Stimulated activated CD4-positive, alpha-beta T cell treated with anti-CD3 and anti-CD28 coated beads, TNF-alpha, amount 100 ng/mL, for 4 hours (primary cell): Measurements from ENCODE around the gene WTAP.
"Not testable (repeated sequence)": the region's sequence is repeated elsewhere in the genome, so short reads cannot be mapped to it uniquely, and the experiment has no call there.

Experiments
- DNase-seq, 3 experiments: peaks; one replicate each; pipeline ENCODE4 v3.0.0-alpha.2; 2020; ENCODE audit warnings: low read depth in 3 of 3

WTAP gene

DNA sequence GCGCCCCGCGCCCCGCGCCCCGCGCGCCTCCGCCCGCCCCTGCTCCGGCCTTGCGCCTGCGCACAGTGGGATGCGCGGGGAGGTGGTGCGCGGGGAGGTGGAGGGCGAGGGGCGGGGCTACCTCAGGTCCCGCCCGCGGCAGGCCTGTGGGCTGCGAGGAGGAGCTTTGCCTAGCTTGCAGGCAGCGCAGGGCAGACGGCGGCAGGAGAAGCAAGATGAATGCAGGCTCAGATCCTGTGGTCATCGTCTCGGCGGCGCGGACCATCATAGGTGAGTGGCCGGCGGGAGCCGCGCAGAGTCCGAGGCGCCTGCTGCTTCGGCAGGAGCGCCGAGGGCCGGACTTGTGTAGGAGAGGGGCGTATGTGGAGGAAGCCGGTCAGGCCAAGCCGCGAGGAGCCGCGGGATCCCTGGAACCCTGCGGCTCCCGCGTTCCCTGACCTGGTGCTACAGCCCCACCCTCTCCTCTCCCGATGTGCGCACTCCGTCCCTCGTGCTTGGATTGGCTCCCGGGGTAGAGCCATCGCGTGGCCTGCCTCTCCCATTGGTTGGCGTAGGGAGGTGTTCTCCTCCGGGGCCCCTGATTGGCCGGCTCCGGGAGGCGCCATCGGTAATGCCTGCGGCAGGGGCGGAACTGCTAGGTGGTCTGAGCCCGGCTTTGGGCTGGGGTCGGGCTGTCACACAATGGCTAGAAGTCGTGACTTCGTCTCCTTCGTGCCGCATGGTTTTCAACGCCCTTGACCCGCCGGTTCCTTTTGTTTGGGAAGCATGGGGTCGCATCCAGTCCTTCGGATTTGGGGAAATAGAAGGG lies 34.8 kb downstream of the WTAP start, which contains the start of gene ACAT2:
ACAT2 (plus strand) TSS at position 173 of the 808 bp plus-strand sequence; CDS start at position 216, 43 bp downstream.
- peak; percentile 81 to 85 (median 82) for DNase-seq

DNA sequence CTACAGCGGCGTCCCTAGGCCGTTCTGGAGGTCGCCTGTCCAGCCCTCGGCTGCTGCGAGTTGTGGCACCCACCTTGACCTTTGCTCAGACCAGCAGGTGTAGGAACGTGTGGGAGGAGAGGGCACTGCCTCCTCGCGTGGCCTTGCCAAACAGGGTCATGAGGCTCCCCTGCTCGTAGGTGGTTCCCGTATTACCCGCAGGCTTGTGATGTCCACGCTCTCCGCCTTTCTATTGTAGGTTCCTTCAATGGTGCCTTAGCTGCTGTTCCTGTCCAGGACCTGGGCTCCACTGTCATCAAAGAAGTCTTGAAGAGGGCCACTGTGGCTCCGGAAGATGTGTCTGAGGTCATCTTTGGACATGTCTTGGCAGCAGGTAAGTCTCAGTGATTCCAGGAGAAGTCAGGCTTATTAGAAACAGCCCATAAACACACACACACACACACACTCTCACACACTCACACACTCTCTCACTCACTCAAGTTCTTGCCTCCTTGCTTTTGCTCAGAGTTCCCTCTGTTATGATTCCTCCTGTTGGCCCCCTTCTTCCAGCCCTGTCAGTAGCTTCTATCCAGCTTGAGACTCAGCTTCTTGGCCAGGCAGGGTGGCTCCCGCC lies 35.5 kb downstream of the WTAP start:
- DNase-seq: no peak

DNA sequence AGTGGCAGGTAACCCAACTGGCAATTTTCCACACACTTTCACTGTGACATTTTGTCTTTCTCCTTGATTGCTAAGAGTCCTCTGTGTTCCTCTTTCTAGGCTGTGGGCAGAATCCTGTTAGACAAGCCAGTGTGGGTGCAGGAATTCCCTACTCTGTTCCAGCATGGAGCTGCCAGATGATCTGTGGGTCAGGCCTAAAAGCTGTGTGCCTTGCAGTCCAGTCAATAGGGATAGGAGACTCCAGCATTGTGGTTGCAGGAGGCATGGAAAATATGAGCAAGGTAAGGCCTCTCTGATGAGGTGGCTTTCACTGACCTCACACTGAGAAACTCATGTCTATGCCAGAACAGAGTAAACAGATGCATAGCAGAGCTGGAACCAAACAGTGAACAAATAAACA lies 39.6 kb downstream of the WTAP start:
- no peak for DNase-seq

DNA sequence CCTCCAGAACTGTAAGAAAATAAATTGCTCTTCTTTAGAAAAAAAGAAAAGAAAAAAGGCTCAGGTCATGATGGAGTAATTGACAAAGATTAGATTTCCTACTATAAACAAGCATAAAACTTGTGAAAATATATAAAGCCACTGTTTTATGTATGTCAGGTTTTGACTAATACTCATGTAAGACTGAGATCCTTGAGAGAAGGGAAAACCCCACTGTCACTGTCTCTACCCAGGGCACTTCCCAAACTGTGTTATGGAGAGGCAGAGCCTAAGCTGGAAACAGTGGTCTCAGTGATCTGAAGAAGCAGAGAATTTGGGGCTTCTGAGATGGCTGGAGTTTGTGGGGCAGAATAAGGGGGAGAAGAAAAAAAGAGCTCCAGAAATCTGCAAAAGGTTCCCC lies 42.2 kb downstream of the WTAP start:
- DNase-seq: no peak

DNA sequence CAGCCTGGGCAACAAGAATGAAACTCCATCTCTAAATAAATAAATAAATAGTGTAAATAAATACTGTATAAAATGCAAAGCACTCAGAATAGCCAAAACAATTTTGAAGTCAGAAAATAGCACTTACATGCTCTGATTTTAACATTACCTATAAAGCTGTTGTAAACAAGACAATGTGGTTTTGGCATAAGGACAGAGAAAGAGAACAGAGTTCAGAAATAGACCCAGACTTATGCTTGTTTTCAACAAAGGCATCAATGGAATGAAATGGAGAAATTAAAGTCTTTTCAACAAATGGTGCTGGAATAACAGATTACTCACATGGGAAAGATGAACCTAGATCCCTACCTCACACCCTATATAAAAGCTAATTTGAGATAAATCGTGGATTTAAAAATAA lies 44.9 kb downstream of the WTAP start:
- DNase-seq: no peak

DNA sequence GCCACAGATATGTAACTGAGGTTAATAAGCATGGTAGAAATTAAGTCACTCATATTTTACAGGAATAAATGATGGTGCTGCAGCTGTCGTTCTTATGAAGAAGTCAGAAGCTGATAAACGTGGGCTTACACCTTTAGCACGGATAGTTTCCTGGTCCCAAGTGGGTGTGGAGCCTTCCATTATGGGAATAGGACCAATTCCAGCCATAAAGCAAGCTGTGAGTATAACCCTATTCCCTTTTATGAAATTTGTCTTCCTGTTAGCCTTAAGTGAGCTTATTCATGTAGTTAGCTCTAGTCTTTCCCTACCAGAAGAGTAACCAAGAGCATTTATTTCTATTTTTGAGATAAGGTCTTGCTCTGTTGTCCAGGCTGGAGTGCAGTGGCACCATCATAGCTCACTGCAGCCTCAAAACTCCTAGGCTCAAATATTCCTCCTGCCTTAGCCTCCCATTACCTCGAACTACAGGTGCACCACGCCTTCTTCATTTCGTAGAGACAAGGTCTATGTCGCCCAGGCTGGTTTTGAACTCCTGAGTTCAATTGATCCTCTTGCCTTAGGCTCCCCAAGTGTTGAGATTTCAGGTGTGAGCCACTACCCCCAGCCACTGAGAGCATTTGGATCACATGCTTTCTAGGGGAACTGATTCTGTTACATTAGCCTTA lies 50.1 kb downstream of the WTAP start:
- no peak for DNase-seq

DNA sequence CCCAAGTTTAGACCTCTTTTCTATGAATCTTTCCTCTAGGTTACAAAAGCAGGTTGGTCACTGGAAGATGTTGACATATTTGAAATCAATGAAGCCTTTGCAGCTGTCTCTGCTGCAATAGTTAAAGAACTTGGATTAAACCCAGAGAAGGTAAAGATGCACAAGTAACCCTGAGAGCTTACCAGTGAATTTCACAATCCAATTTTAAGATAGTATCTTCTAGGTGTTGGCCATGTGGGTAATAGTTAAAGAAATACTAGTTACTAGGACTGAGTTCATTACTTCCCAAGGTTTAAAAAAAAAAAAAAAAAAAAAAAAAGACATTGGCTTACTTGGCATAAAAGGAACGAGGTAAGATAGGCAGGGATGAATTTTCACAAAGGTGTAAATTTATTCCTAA lies 50.8 kb downstream of the WTAP start:
- no peak for DNase-seq

DNA sequence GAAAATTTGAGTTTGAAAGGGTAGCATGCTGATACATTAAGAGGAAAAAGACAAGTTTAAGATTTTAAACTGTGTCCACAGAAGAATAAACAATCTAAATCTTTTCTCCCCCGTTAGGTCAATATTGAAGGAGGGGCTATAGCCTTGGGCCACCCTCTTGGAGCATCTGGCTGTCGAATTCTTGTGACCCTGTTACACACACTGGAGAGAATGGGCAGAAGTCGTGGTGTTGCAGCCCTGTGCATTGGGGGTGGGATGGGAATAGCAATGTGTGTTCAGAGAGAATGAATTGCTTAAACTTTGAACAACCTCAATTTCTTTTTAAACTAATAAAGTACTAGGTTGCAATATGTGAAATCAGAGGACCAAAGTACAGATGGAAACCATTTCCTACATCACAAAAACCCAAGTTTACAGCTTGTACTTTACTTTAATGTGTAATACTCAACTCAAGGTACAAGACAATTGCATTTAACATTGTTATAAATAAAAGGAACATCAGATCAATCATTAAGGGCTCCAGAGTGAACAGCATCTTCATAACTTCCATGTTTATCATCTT lies 51.3 kb downstream of the WTAP start:
- DNase-seq: no peak

DNA sequence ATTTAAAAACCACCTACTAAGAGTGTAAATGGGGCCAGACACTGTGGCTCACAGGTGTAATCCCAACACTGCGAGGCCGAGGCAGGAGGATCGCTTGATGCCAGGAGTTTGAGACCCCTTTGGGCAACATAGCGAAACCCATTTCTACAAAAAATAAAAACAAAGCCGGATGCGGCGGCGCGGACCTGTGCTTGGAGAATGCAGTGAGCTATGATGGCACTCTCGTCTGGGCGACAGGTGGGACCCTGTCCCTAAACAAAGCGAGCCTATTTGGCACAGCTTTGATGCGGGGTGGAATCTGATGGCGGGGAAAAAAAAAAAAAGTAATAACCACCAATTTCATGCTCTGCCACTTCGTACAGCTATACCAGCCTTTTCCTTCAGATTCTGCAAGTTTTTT lies 61.0 kb downstream of the WTAP start:
- DNase-seq: no peak

DNA sequence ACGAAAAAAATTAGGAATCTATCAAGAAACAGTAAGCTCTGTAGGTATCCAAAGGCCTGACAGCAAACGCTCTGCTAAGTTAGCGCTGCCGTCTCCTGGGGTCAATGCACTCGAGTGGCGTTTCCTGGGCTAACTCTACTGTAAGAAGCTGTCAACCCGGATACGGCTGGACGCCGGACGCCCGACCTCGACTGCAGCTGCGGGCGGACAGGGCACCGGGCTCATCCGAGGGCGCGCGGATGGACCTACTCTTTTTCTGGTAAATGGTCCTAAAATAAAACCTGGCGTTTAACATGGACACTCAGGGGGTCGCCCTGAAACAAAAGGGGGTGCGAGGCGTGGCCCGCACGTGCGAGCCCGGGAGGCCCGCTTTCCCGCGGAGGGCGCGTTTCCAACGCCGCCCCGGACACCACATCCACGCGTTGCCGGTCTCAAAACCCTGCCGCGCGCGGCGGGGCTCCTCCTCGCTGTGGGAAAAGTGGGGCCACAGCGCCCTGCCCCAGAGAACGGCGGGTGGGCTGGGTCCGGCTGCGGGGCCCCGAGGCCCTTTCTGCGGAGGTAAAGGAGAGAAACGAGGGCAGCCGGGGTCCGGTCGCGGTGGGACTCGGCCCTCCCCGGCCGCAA lies 61.6 kb downstream of the WTAP start:
- peak in 2 of 3 experiments; percentile 3 to 18 for DNase-seq

DNA sequence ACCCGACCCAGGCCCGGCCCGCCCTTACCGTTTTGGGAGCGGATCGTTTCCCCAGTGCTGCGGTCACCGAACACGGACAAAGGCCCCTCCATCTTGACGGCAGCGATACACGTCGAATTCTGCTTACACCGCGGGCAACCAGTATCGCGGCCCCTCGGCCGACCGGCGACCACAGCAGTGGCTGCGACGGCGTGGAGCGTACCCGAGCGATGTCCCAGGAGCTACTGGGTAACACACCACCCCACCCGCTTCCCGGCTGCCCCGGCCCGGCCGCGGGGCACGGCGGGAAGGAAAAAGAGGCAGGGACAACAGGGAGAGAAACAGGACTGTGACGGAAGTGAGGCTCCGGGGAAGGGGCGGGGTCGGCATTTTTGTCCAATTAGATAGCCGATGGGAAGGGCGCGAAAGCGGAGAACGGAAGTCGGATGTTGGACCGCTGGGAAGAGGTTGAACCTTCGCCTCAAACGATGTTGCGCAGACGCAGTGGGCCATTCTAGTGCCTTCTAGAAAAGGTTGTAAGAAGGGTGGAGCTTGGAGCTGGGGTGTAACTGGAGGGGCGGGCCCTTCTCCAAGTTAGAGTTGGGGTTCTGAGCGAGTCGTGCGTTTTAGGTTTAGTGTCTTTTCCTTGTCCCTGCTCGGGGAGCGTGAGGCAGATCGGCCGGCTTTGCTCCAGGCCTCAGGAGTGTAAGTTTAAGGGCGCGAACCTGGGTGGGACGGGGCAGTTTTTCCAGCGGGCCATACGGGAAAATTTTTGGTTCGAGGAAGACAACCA lies 62.3 kb downstream of the WTAP start, which contains the start of gene TCP1:
TCP1 (minus strand) TSS at position 226 of the 772 bp plus-strand sequence; CDS start at position 92, 134 bp downstream.
- DNase-seq: peak; percentile 94 to 99 (median 98)

DNA sequence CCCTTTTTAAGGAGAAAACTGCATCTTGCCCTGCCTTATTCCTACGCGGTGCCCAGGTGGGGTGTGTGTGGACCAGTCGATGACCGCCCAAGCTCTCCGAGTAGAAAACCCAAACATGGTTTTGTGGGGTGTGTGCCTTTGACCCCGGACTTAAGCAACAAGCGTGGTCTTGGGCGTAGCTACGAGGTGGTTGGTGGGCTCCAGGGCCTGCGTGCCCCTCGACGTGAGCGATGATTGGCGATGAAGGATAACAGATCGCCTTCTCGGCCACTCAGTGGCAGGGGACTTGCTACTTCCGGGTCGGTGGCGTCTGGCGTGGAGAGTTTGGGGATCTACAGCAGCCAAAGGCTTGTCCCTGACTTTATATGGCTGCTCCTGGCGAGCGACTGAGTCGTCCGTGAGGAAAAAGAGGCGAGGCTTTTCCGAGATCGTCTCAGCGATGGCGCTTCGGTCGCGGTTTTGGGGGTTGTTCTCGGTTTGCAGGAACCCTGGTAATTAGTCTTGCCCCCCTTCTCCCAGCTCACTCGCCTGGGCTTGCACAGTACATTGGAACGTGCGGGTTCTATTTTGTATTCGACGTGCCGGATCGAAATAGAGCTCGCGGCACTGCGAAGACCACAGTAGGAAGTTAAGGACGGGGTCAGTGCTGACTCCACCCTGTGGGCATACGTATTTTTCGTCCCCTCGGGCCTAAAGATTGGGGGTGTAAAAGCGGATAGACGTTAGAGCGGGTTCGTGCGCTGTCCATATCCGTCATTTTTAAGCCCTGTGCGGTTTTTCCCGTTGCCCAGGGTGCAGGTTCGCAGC lies 63.0 kb downstream of the WTAP start, which contains the start of gene MRPL18:
MRPL18 (plus strand) TSS at position 319 of the 807 bp plus-strand sequence; CDS start at position 440, 121 bp downstream.
- DNase-seq: peak; percentile 69 to 77 (median 71)

DNA sequence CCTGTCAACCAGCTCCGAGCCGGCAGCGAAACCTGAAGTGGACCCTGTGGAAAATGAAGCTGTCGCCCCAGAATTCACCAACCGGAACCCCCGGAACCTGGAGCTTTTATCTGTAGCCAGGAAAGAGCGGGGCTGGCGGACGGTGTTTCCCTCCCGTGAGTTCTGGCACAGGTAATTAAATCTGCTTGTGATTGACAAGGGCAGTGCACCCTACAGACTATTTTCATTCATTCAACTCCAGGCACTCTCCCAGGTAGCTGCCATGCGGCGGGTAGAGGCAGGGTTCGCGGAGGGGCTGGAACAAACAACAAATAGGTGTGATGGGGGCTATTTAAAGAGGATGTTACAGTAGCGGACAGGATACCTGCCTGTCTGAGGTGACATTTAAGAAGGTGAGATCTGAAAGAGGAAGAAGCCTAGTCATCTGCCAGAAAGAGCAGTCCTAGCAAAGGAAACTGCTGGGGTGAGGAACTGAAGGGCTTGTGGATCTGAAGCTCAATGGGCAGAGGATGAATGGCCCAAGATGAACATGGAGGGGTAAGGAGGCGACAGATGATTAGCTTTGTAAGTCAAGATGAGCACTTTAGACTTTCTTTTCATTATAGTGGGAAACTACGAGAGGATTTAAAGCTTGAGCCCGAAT lies 63.8 kb downstream of the WTAP start:
- DNase-seq: no peak

DNA sequence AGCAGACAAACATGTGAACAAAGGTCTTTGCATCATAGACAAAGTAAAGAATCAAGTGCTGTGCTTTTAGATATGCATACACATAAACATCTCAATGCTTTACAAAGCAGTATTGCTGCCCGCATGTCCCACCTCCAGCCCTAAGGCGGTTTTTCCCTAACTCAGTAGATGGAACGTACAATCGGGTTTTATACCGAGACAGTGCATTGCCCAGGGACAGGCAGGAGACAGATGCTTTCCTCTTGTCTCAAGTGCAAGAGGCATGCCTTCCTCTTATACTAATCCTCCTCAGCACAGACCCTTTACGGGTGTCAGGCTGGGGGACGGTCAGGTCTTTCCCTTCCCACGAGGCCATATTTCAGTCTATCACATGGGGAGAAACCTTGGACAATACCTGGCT lies 67.7 kb downstream of the WTAP start:
- DNase-seq: not testable (repeated sequence)

DNA sequence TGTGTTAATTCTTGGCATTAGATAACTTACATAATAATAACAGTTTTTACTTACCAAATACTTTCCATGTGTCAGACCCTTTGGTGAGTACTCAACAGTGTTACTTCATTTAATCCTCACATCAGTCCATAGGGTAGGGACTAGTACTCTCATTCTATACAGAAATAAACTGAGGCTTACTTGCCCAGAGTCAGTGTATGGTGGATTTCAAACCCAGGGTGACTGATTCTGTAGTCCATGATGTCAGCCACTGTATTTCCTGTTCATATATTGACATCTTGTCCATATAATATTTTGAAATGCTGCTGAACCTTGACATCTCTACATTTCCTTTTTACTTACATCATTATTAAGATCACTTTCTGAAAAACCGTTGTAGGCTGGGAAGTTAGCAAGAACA lies 70.2 kb downstream of the WTAP start:
- no peak for DNase-seq

DNA sequence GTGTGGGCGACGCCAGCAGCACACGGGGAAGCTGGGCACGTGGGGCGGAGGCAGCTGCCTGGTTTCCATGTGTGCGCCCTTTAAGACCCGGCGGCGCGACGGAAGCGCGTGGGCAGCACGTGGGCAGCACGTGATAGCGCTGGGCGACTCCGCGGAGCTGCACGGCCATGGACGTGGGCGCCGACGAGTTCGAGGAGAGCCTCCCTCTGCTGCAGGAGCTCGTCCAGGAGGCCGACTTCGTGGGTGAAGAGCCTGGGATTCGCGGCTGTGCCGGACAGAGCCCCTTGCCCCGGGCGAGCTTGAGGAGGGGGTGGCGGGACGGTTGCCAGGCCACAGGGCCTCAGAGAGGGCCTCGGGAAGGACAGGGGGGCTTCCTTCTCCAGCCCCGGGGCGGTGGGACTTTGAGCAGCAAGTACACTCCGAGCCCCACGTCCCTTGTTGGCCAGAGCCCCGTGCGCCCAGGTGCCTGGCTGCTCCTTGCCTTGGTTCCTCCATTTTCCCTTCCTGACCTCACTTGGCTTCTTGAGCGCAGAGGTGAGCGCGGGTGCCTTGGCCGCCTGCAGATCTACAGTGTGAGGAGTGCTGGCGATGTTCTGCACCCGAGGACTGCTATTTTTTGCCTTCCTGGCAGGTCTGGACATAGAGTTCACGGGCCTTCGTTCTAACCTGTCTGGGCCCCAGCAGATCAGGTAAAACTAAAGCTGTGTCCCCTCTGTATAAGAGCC lies 73.0 kb downstream of the WTAP start, which contains the start of gene PNLDC1:
PNLDC1 (plus strand) TSS at position 136 of the 725 bp plus-strand sequence; CDS start at position 168, 32 bp downstream.
- no peak for DNase-seq

DNA sequence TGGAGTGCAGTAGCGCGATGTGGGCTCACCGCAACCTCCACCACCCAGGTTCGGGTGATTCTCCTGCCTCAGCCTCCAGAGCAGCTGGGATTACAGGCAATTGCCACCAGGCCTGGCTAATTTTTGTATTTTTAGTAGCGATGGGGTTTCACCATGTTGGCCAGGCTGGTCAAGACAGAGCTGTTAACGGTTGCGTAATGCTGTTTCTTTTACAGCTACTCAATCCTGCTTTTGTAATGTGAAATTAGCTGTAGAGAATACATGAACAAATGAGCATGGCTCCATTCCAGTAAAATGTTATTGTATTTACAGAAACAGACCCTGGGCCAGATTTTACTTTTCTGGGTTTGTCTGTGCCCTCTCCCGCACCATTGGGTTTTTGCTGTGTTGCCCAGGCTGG lies 74.6 kb downstream of the WTAP start:
- no peak for DNase-seq

DNA sequence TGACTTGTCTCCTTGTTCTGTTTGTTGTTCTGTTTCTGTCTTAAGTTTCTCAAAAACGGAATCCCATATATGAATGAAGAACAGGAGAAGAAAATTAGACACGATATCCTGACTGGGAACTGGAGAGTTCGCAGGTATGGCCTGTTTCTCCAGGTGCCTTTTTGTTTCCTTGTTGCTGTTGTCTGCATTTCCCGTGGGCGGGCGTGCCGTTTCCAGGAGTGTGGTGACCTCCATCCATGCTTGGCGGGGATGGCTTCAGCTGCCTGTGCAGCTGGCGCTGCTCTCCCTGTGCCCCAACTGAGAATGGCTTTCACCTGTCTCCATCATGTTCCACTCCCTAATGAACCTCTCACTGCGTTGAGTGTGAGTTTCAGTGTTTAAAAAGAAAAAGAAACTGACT lies 77.2 kb downstream of the WTAP start:
- no peak for DNase-seq
